AG09309 (cell line): ENCODE results near the gene SLX4.

Experiments
- DNase-seq: peaks from one replicate; pipeline ENCODE4 v3.0.0-alpha.2; 2010; ENCODE audit warnings: low read depth
- H3K4me3 ChIP-seq: 2 replicates; pipeline ENCODE4 v1.5.1; 2011; ENCODE audit warnings: mild to moderate bottlenecking, low read depth, low read length, moderate library complexity; ENCODE audit not compliant: control insufficient read depth
- TF ChIP-seq, protein P1 (sequence below): IDR thresholded peaks from 2 replicates; pipeline ENCODE4 v1.5.1; 2011; ENCODE audit warnings: mild to moderate bottlenecking, low read depth, low read length, inconsistent platforms; ENCODE audit not compliant: insufficient read depth, control insufficient read depth; ENCODE audit errors: missing control alignments

SLX4 gene

DNA sequence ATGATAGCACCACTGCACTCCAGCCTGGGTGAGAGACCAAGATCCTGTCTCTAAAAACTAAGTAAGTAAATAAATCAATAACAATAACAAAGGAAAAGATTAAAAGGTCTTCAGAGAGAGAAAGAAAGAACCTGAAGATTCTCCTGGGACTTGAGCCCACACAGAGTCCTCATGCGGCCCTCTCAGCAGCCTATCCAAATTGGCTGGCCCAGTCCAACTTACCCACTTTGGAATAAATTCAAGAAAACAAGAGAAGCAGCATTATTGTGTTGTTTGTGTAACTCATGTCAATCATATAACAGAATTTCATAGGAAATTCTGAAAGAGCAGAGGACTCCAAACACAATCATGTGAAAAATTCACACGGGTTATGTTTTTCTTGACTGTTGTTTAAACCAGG, 3.8 kb downstream of the SLX4 start:
- no peak for DNase-seq
- TF ChIP-seq, protein P1, sequence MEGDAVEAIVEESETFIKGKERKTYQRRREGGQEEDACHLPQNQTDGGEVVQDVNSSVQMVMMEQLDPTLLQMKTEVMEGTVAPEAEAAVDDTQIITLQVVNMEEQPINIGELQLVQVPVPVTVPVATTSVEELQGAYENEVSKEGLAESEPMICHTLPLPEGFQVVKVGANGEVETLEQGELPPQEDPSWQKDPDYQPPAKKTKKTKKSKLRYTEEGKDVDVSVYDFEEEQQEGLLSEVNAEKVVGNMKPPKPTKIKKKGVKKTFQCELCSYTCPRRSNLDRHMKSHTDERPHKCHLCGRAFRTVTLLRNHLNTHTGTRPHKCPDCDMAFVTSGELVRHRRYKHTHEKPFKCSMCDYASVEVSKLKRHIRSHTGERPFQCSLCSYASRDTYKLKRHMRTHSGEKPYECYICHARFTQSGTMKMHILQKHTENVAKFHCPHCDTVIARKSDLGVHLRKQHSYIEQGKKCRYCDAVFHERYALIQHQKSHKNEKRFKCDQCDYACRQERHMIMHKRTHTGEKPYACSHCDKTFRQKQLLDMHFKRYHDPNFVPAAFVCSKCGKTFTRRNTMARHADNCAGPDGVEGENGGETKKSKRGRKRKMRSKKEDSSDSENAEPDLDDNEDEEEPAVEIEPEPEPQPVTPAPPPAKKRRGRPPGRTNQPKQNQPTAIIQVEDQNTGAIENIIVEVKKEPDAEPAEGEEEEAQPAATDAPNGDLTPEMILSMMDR: no peak
- no peak overlapping the region for H3K4me3 ChIP-seq

DNA sequence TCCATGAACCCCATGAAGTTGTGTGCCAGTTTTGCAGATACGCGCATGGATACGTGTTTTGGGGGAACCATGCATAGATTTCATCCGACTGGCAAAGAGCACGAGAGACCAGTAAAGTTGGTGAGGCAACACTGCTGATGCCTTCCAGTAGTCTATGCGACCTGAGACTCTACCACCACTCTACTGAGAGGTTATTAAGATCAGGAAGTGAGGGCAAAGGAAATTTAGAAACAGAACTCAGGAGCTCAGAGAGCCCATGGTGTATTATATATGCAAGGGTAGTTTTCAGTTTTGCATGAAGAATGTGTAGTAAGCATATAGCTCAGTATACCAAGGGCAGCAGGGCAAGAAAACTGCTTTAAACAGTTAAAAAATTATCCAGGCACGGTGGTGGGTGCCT, 4.2 kb downstream of the SLX4 start:
- H3K4me3 ChIP-seq: no peak overlapping the region
- TF ChIP-seq, protein P1: no peak
- DNase-seq: no peak

DNA sequence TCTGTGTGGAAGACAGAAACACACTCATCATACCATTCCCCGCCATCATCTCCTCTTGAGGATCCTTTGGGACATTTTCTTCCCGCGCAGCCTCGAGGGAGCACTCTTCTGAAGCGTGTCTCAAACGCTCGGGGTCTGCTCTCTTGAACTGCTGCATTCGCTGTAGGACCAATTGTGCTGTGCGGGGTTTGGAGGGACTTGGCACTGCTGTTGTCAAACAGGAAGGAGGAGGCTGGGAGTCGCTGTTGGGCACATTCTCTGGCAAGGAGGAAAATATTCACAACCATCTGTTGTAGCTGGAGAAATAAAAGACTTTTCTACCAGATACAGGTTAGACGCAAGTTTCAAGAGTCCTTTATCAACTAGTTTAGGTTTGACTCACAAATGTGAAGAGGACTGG, 5.0 kb downstream of the SLX4 start:
- no peak for DNase-seq
- H3K4me3 ChIP-seq: no peak overlapping the region
- TF ChIP-seq, protein P1: no peak

DNA sequence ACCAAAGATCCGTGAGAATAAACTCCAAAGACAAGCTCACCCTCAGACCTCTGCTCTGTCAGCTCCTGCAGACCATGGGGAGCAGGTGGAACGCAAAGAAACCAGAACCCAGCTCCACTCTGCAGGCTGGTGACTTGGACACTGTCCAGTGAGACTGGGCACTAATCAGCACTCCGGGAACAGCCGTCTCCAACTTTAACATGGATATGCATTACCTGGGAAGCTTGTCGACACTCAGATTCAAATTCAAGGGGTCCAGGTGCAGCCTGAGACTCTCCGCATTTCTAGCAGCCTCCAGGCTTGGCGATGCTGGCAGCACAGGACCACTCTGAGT, 9.1 kb downstream of the SLX4 start:
- no peak overlapping the region for H3K4me3 ChIP-seq
- DNase-seq: no peak
- TF ChIP-seq, protein P1: no peak

DNA sequence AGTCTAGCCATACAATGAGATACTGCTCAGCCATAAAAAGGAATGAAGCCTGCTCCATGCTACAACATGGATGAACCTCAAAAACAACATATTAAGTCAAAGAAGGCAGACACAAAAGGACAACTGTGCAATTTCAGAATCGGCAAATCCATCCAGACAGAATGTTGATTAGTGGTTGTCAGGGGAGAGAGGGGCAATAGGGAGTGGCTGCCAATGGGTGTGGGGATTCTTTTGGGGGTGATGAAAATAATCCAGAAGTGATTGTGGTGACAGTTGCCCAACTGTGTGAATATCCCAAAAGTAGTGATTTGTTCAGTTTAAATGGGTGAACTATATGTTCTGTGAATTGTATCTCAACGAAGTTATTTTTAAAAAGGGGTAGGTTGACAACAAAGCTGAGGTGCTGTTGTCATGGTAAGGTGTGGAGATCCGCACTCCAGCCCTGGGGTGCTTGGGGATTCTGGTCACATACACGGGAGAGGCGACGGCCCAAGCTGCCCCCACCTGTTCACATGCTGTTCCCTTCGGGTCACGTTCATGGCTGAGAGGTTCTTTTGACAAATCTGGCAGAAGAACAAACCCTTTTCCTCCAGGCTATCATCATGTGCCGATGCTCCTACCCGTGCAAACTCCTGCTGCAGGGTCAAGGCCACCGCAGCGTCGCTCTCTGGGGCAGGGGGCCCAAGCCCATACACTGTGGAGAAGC, 9.6 kb downstream of the SLX4 start:
- TF ChIP-seq, protein P1: no peak
- no peak for DNase-seq
- H3K4me3 ChIP-seq: no peak overlapping the region

DNA sequence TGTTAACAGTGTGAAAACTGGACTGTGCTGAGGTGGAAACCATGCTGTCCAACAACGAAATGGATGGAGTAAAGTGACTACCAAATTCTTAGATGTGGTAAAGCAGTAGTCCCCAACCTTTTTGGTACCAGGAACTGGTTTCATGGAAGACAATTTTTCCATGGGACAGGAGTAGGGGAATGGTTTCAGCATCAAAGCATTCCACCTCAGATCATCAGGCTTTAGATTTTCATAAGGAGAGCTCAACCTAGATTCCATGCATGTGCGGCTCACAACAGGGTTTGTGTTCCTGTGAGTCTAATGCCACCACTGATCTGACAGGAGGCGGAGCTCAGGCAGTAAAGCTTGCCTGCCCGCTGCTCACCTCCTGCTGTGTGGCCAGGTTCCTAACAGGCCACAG, 11.5 kb downstream of the SLX4 start:
- TF ChIP-seq, protein P1: no peak
- no peak overlapping the region for H3K4me3 ChIP-seq
- DNase-seq: no peak

DNA sequence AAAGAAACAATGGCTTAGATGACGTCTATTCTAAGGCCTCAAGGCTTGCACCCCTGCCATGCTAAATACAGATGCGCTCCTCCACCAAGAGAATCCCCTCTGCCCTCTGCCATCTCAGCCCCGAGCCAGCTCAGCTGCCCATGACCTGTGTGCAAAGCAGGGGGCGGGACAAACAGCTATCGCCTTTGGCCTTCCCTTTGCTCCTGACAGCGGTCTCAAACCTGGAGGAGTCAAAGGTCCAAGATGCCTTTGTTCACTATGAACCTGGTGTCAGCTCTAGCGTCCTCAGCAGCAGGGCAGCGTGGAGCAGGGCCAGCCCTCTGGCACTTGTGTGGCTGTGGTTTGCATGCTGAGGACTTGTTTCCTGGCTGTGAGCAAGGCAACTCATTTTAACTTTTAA, 12.3 kb downstream of the SLX4 start:
- TF ChIP-seq, protein P1: no peak
- DNase-seq: no peak
- no peak overlapping the region for H3K4me3 ChIP-seq
